ENCODE data around the gene KDM2A. TPM values are rescaled to one million over a fixed set of nuclear protein-coding genes. Genes with fewer than 3 reads are reported as not detected.

Gene KDM2A
- total RNA-seq, 4 donors from 2014 or later = 65.3 to 137 (median 81.2) TPM

- TF ChIP-seq POLR2AphosphoS5 (IDR thresholded peaks at IDR 0.05) (no peak), POLR2A (IDR thresholded peaks at IDR 0.05) (no peak), CTCF (IDR thresholded peaks at IDR 0.05) (no peak), EP300 (IDR thresholded peaks at IDR 0.05; ENCODE audit: low read depth) (no peak)
- H3K9me3 ChIP-seq = no peaks in the 10 kb centered on the region
- H3K36me3 ChIP-seq = peaks cover 0 to 41% (median 8%) of the 10 kb centered on the region in 4 donors
- H3K4me3 ChIP-seq = no peak overlapping the region
- H3K27ac ChIP-seq = no peak overlapping the region
- H3K4me1 ChIP-seq = peaks cover 0 to 20% (median 7%) of the 10 kb centered on the region in 4 donors
- intact Hi-C loops (cut with DNase I; ENCODE audit: low total_unique reads) (no loop called here), in situ Hi-C loops (cut with MboI; ENCODE audit: low pct_ligation_motif_present in 1 of 4, low pct_unique_long_range_greater_than_20kb in 1 of 4, low sequenced_read_pairs in 3 of 4) (no loop called here)
- H3K27me3 ChIP-seq = no peaks in the 10 kb centered on the region
- WGBS, 2 donors (ENCODE audit: low coverage in 1 of 2) = 77 to 83% methylated on average over 1 of the region's 1 CpG
- no peak for DNase-seq
Measured at GRCh38 chr11:67136156-67136555, 17.1 kb downstream of the KDM2A start.

- 88 to 92% methylated on average over 4 of the region's 4 CpGs for WGBS, 2 donors (ENCODE audit: low coverage in 1 of 2)
Measured at GRCh38 chr11:67138922-67139321, 19.9 kb downstream of the KDM2A start.

GRCh38 chr11:67146516-67147226 is 27.6 kb downstream of the KDM2A start:
- intact Hi-C loops (cut with DNase I; ENCODE audit: low total_unique reads) = no loop called here
- no peak for DNase-seq
- Histone ChIP-seq H3K4me3 (no peak overlapping the region), H3K36me3 (peaks cover 0 to 13% (median 6%) of the 10 kb centered on the region in 4 donors), H3K27me3 (no peaks in the 10 kb centered on the region), H3K4me1 (peaks cover 0 to 3% (median 0%) of the 10 kb centered on the region in 4 donors), H3K27ac (no peak overlapping the region), H3K9me3 (no peaks in the 10 kb centered on the region)
- in situ Hi-C loops (cut with MboI; ENCODE audit: low pct_ligation_motif_present in 1 of 4, low pct_unique_long_range_greater_than_20kb in 1 of 4, low sequenced_read_pairs in 3 of 4) = no loop called here
- WGBS, 2 donors (ENCODE audit: low coverage in 1 of 2) = 80 to 86% methylated on average over 4 to 5 of the region's 5 CpGs
- TF ChIP-seq CTCF (IDR thresholded peaks at IDR 0.05) = no peak
- no peak for TF ChIP-seq EP300 (IDR thresholded peaks at IDR 0.05; ENCODE audit: low read depth)
- no peak for TF ChIP-seq POLR2A (IDR thresholded peaks at IDR 0.05)
- no peak for TF ChIP-seq POLR2AphosphoS5 (IDR thresholded peaks at IDR 0.05)

More at GRCh38 chr11:67138922-67139321, 19.9 kb downstream of the KDM2A start:
- Histone ChIP-seq H3K27me3 (no peaks in the 10 kb centered on the region), H3K9me3 (no peaks in the 10 kb centered on the region), H3K4me1 (peaks cover 0 to 13% (median 4%) of the 10 kb centered on the region in 4 donors), H3K27ac (no peak overlapping the region), H3K36me3 (peaks cover 0 to 27% (median 7%) of the 10 kb centered on the region in 4 donors), H3K4me3 (no peak overlapping the region)
- no peak for DNase-seq
- intact Hi-C loops (cut with DNase I; ENCODE audit: low total_unique reads) (no loop called here), in situ Hi-C loops (cut with MboI; ENCODE audit: low pct_ligation_motif_present in 1 of 4, low pct_unique_long_range_greater_than_20kb in 1 of 4, low sequenced_read_pairs in 3 of 4) (no loop called here)
- no peak for TF ChIP-seq EP300 (IDR thresholded peaks at IDR 0.05; ENCODE audit: low read depth)
- TF ChIP-seq POLR2A (IDR thresholded peaks at IDR 0.05) = no peak
- TF ChIP-seq POLR2AphosphoS5 (IDR thresholded peaks at IDR 0.05) = no peak
- no peak for TF ChIP-seq CTCF (IDR thresholded peaks at IDR 0.05)

- TF ChIP-seq POLR2A (IDR thresholded peaks at IDR 0.05) (no peak), POLR2AphosphoS5 (IDR thresholded peaks at IDR 0.05) (no peak), CTCF (IDR thresholded peaks at IDR 0.05) (no peak), EP300 (IDR thresholded peaks at IDR 0.05; ENCODE audit: low read depth) (no peak)
- Histone ChIP-seq H3K4me1 (peaks cover 0 to 7% (median 2%) of the 10 kb centered on the region in 4 donors), H3K27ac (no peak overlapping the region), H3K4me3 (no peak overlapping the region), H3K27me3 (no peaks in the 10 kb centered on the region), H3K36me3 (peaks cover 0 to 13% (median 3%) of the 10 kb centered on the region in 4 donors), H3K9me3 (no peaks in the 10 kb centered on the region)
- 85 to 86% methylated on average over 4 of the region's 4 CpGs for WGBS, 2 donors (ENCODE audit: low coverage in 1 of 2)
- in situ Hi-C loops (cut with MboI; ENCODE audit: low pct_ligation_motif_present in 1 of 4, low pct_unique_long_range_greater_than_20kb in 1 of 4, low sequenced_read_pairs in 3 of 4) = no loop called here
- intact Hi-C loops (cut with DNase I; ENCODE audit: low total_unique reads) = no loop called here
- no peak for DNase-seq
Measured at GRCh38 chr11:67153971-67154370, 34.9 kb downstream of the KDM2A start.

All from transverse colon (tissue), 4 donors.